Fibroblast of lung (primary cell): ENCODE measurements around the gene STARD3. TPM values are rescaled to one million over a fixed set of nuclear protein-coding genes. Genes with fewer than 3 reads are reported as not detected.
"Not testable (repeated sequence)": the region's sequence is repeated elsewhere in the genome, so short reads cannot be mapped to it uniquely, and the experiment has no call there.

ENCODE experiments used
- DNase-seq, 2 donors: peaks; one replicate each; pipeline versions ENCODE4 v3.0.0 to v3.0.0-alpha.2; 2010; ENCODE audit warnings: low read depth in 2 of 2
- H2AFZ ChIP-seq: 2 replicates; pipeline ENCODE4 v1.5.1; 2012; ENCODE audit warnings: low read length, control low read depth, inconsistent platforms
- H3K27ac ChIP-seq: 2 replicates; pipeline ENCODE4 v1.5.1; 2011; ENCODE audit warnings: low read length, control low read depth; ENCODE audit not compliant: insufficient read depth
- H3K27me3 ChIP-seq: 2 replicates; pipeline ENCODE4 v1.5.1; 2011; ENCODE audit warnings: mild to moderate bottlenecking, low read length; ENCODE audit not compliant: control insufficient read depth, insufficient read depth
- H3K36me3 ChIP-seq: 2 replicates; pipeline ENCODE4 v1.5.1; 2011; ENCODE audit warnings: low read length; ENCODE audit not compliant: control insufficient read depth, insufficient read depth
- H3K4me1 ChIP-seq: 2 replicates; pipeline ENCODE4 v1.5.1; 2011; ENCODE audit warnings: low read length; ENCODE audit not compliant: control insufficient read depth, insufficient read depth; ENCODE audit errors: extremely low read depth
- H3K4me2 ChIP-seq: 2 replicates; pipeline ENCODE4 v1.5.1; 2011; ENCODE audit warnings: low read length, control low read depth; ENCODE audit not compliant: insufficient read depth; ENCODE audit errors: extremely low read depth
- H3K4me3 ChIP-seq, 4 experiments: fragments of 200-600 bp in 1 of 4; sonication (generic) in 1 of 4; replicated peaks in 1 of 4; 2 replicates each; pipeline ENCODE4 v1.5.1; 2011 to 2016; ENCODE audit warnings: low read length in 4 of 4, low read depth in 3 of 4, mild to moderate bottlenecking in 3 of 4, control low read depth in 2 of 4, inconsistent platforms in 1 of 4, mixed read lengths in 1 of 4; ENCODE audit not compliant: insufficient read depth in 1 of 4; ENCODE audit errors: control extremely low read depth in 1 of 4
- H3K79me2 ChIP-seq: 2 replicates; pipeline ENCODE4 v1.5.1; 2012; ENCODE audit warnings: mild to moderate bottlenecking, low read length, inconsistent platforms; ENCODE audit not compliant: control insufficient read depth, insufficient read depth
- H3K9ac ChIP-seq: 2 replicates; pipeline ENCODE4 v1.5.1; 2011; ENCODE audit warnings: mild to moderate bottlenecking, low read length, control low read depth; ENCODE audit not compliant: insufficient read depth
- H3K9me3 ChIP-seq: 2 replicates; pipeline ENCODE4 v1.5.1; 2012; ENCODE audit warnings: low read depth, low read length; ENCODE audit not compliant: control insufficient read depth, insufficient read depth
- H4K20me1 ChIP-seq: 2 replicates; pipeline ENCODE4 v1.5.1; 2011; ENCODE audit warnings: low read length; ENCODE audit not compliant: control insufficient read depth, insufficient read depth; ENCODE audit errors: extremely low read depth
- EZH2 ChIP-seq: IDR thresholded peaks from 2 replicates; pipeline ENCODE4 v1.5.1; 2012; ENCODE audit warnings: low read length, control low read depth, mild to moderate bottlenecking; ENCODE audit errors: missing control alignments
- polyA minus RNA-seq: library from RNA; depleted of rRNA, polyadenylated mRNA; stranded (reverse); fragments of >200 nt; gene quantifications from 2 replicates; pipeline ENCODE4 v1.2.3, GENCODE V29; 2011; ENCODE audit warnings: low replicate concordance
- polyA plus RNA-seq, 2 donors: library from polyadenylated mRNA; depleted of rRNA in 1 of 2; stranded (reverse) in 1 of 2; unstranded in 1 of 2; fragments of >200 nt; gene quantifications; 2 replicates each; pipeline ENCODE4 v1.2.1, GENCODE V29; 2011 to 2012; ENCODE audit warnings: missing spikeins in 1 of 2
- total RNA-seq: library from RNA; depleted of rRNA; stranded (reverse); fragments of >200 nt; gene quantifications from 2 replicates; pipeline ENCODE4 v1.2.1, GENCODE V29; 2014
- TF ChIP-seq, protein P1 (sequence below), 2 donors: IDR thresholded peaks in 1 of 2; conservative IDR thresholded peaks in 1 of 2; 1 replicate in 1 of 2; 2 replicates in 1 of 2; pipeline ENCODE4 v1.5.1; 2011 to 2012; ENCODE audit warnings: low read length in 2 of 2, control low read depth in 1 of 2, inconsistent platforms in 1 of 2, low read depth in 1 of 2, mild to moderate bottlenecking in 1 of 2

The STARD3 gene
- total RNA-seq: 28.0 and 31.7 TPM in 2 replicates
- polyA plus RNA-seq: 30.4 and 43.1 TPM in 2 replicates
- 24.5 and 28.5 TPM in 2 replicates for polyA plus RNA-seq (2012)
- polyA minus RNA-seq: 109 and 119 TPM in 2 replicates

DNA sequence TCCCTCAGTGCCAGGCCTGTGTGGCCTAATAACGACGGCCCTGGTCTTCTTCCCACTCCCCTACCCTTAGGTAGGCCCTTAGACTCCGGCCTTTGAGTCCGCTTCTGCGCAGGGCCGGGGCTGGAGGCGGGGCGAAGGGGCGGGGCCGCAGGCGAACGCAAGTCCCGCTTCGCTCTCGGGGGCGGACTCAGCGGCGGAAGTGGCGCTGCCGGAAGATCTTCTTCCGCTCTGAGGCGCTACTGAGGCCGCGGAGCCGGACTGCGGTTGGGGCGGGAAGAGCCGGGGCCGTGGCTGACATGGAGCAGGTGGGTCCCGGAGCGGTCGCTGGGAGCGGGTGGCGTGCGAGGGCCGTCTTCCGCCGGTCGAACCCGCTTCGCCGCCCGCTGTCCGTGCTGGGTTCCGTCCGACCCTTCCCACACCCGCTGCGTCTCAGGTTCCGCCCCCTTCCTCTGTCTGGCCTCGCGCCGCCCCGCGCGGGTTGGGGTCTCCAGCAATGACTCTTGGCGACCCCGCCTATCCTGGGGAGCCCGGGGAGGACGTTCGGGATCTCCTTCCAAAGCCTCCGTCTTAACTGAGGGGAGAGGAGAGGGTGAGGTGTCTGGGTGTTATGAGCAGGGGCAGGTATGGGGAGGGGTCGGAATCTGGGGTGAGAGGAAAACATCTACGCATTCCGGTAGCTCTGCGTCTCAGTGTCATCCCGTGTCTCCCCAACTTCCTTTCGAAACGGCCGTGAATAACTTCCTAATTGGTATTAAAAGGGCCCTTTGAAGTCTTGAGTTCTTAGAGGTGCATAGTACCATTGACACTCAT is at the start of gene STARD3:
TSS of gene STARD3 (plus strand) at position 218 of the 810 bp plus-strand sequence. CDS start 16,388 bp downstream, outside the sequence.
- H3K9ac ChIP-seq: peak within 1 kb of the TSS; percentile 88
- H2AFZ ChIP-seq: peak within 1 kb of the TSS; percentile 88
- peak within 1 kb of the TSS; percentile 94 for H3K4me2 ChIP-seq
- no peaks in the 10 kb centered on the region for H3K27me3 ChIP-seq
- peak; percentile 88 to 89 for DNase-seq
- H3K4me3 ChIP-seq: peak within 1 kb of the TSS; percentile 78 to 99 (median 83)
- H3K4me1 ChIP-seq: peaks cover 13% of the 10 kb centered on the region
- peak within 1 kb of the TSS; percentile 83 for H3K27ac ChIP-seq
- no peaks in the 10 kb centered on the region for H3K36me3 ChIP-seq
- TF ChIP-seq, protein P1, sequence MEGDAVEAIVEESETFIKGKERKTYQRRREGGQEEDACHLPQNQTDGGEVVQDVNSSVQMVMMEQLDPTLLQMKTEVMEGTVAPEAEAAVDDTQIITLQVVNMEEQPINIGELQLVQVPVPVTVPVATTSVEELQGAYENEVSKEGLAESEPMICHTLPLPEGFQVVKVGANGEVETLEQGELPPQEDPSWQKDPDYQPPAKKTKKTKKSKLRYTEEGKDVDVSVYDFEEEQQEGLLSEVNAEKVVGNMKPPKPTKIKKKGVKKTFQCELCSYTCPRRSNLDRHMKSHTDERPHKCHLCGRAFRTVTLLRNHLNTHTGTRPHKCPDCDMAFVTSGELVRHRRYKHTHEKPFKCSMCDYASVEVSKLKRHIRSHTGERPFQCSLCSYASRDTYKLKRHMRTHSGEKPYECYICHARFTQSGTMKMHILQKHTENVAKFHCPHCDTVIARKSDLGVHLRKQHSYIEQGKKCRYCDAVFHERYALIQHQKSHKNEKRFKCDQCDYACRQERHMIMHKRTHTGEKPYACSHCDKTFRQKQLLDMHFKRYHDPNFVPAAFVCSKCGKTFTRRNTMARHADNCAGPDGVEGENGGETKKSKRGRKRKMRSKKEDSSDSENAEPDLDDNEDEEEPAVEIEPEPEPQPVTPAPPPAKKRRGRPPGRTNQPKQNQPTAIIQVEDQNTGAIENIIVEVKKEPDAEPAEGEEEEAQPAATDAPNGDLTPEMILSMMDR (conservative IDR thresholded peaks at IDR 0.05 in 1 of 2, IDR thresholded peaks at IDR 0.05 in 1 of 2; ENCODE audit: low read depth in 1 of 2, low read length in 2 of 2): no peak
- no peak for TF ChIP-seq EZH2
- H4K20me1 ChIP-seq: peaks cover 1% of the 10 kb centered on the region
- no peaks in the 10 kb centered on the region for H3K9me3 ChIP-seq
- H3K79me2 ChIP-seq: peaks cover 24% of the 10 kb centered on the region

DNA sequence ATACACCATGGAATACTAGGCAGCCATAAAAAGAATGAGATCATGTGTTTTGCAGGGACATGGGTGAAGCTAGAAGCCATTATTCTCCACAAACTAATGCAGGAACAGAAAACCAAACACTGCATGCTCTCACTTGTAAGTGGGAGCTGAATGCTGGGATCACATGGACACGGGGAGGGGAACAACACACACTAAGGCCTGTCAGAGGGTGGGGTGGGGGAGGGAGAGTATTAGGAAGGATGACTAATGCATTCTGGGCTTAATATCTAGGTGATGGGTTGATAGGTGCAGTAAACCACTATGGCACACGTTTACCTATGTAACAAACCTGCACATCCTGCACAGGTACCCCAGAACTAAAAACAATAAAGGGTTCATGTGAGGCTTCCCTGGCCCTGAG is 46.8 kb upstream of the STARD3 start:
- not testable (repeated sequence) for H4K20me1 ChIP-seq, H3K27ac ChIP-seq, H2AFZ ChIP-seq, DNase-seq, H3K4me2 ChIP-seq, H3K4me1 ChIP-seq, H3K4me3 ChIP-seq, H3K27me3 ChIP-seq, H3K36me3 ChIP-seq, H3K9me3 ChIP-seq, H3K79me2 ChIP-seq, H3K9ac ChIP-seq

DNA sequence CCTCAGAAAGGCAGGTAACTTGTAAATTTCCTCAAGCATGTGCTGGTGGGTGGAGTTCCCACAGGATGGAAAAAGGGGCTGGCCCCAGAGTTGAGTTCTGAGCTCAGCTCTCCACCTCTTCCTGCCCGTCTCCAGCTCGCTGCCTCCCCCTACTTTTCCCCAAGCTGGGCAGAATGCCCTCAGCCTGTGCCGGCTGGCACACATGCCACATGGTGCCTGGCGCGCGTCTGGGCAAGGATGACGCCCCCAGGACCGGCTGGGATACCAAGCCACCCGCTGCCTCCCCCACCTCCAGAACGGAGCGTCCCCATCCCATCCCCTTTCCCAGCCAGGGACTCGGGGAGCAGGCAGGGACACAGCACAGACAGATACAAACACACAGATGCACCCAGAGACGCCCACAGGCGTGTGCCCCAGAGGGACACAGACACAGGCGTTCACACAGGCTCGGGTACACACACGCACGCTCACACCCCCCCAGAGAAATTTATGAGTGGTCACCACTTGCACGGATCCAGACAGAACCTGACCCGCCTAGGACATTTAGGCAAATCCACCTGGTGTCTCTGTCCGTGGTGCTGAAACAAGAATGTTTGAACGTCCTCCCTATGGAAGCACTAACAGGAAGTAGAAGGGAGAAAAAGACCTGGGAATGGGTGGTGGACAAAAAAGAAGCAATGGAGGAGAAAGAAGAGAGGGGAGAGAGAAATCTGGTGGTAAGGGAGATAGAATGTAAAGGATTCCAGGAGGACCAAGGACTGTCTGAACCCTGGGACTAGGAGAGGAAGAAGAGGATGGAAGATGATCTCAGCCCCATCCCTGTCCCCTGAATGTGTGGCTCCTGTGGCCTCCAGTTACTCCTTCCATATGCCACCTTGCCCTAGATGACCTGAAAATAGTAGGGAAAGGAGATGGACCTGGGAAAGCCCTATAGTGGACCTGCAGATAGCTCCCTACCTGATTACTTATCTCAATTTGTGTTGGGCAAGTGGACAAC is 44.7 kb upstream of the STARD3 start:
- peak; percentile 30 to 55 for DNase-seq

More for the DNA sequence above, 44.7 kb upstream of the STARD3 start:
- H2AFZ ChIP-seq: no peak overlapping the region
- H3K36me3 ChIP-seq: no peaks in the 10 kb centered on the region
- no peaks in the 10 kb centered on the region for H3K9me3 ChIP-seq
- H3K79me2 ChIP-seq: no peaks in the 10 kb centered on the region
- no peaks in the 10 kb centered on the region for H4K20me1 ChIP-seq
- H3K27ac ChIP-seq: no peak overlapping the region
- TF ChIP-seq EZH2: no peak
- TF ChIP-seq, protein P1 (conservative IDR thresholded peaks at IDR 0.05 in 1 of 2, IDR thresholded peaks at IDR 0.05 in 1 of 2; ENCODE audit: low read depth in 1 of 2, low read length in 2 of 2): no peak
- H3K4me2 ChIP-seq: no peak overlapping the region
- no peak overlapping the region for H3K4me3 ChIP-seq
- H3K4me1 ChIP-seq: no peaks in the 10 kb centered on the region
- peaks cover 19% of the 10 kb centered on the region for H3K27me3 ChIP-seq
- no peak overlapping the region for H3K9ac ChIP-seq
